ENCODE data around the gene ZC3H7B.

Gene ZC3H7B

DNA sequence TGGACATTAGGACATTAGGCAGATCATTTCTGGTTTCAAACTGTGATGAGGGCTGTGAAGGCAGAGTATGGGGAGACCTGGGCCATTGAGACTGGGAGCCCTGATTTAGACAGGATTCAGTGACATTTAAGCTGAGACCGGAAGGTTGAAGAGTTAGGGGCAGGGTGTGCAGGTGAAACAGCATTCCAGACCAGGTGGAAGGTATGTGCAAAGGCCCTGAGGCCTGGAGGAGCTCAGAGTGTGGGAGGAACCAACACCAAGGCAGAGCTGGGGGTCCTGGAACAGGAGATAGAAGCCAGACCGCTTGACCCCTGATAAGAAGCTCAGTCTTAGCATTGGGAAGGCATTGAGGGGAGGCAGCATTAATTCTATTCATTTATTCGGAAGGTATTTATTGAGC is 32.5 kb downstream of the ZC3H7B start:
- DNase-seq: no peak

DNA sequence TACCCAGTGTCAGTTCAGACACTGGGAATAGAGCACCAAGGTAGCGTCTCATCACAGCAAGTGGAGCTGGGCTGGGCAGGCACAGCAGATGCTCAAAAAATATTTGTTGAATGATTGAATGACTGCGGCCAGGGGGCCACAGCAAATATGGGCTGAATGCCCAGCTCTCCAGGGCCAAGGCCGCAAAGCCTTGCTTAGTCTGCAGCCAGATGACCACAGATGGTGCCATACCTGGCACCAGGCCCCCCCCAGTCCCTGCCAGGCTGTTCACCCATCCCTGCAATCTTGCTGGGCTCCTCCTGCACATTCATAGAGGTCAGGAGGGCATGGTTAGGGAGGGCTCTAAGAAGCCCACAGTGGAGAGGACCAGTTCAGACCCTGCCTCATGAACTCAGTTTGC is 32.9 kb downstream of the ZC3H7B start:
- no peak for DNase-seq

DNA sequence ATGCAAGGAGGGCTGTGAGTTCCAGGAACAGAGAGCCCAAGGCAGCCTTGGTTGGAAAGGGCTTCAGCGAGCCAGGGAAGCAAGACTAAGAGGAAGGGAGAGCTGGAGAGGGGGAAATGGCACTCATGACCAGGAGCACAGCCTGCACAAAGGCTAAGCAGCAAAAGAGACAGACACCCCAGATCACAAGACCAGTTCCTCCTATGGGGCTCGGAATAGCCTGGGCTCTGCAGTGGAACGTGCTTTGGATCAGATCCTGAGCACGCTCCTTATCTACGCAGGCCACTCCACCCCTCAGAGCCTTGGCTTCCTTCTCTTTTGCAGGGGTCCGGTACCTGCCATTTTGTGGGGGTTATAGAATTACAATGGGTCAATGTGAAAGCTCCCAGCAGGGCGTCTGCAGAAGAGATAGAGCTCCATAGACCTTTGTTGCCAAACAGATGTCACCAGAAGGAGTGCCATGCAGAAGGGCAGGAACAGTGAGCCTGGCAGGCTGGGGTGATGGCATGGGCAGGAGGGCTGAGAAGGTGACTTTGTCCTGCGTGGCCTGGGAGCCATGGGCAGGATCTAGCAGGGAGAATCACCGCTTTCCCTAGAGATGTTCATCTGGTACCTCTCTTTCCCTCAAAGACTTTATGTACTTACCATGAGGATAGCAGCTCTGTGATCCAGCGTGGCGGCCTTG is 33.8 kb downstream of the ZC3H7B start:
- no peak for DNase-seq

- no peak for DNase-seq
Observed at GRCh38 chr22:41338614-41339212, 37.4 kb downstream of the ZC3H7B start.

- DNase-seq: no peak
Observed at GRCh38 chr22:41339823-41340222, 38.5 kb downstream of the ZC3H7B start.

DNA sequence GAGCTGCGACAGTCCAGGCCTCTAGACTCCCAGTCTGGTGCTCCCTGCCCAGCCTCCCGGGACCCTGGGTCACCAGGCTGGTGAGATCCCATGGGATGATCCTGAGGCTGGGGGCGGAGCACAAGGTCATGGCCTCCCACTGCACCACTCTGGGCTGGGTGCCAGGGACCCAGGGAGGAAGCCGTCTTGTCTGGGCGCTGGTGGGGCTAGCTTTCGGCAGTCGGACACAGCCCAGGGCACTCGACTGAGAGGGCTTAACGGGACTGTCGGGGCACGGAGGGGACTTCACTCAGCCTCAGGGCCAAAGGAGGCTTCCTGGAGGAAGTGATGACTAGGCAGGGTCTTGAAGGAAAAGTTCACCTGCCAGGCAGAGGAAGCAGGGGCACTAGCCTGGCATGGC is 39.0 kb downstream of the ZC3H7B start:
- DNase-seq: no peak

GRCh38 chr22:41341012-41341411 is 39.7 kb downstream of the ZC3H7B start:
- no peak for DNase-seq

DNA sequence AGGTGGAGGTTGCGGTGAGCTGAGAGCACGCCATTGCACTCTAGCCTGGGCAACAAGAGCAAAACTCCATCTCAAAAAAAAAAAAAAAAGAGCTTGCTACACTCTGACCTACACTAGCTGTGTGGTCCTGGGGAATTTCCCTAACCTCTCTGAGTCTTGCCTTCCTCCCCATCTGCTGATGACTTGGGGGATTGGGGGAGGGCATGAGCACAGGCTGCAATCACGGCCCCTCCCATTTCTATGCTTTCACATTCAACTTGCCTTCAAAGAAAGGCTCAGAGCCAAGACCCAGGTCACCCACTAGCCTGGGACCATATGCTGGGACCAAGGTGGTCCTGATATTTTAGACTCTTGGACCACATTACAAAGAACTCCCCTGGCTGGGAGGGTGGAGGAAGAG is 40.7 kb downstream of the ZC3H7B start:
- no peak for DNase-seq

GRCh38 chr22:41343300-41343699 is 42.0 kb downstream of the ZC3H7B start:
- no peak for DNase-seq

GRCh38 chr22:41343717-41344116 is 42.4 kb downstream of the ZC3H7B start:
- no peak for DNase-seq

DNA sequence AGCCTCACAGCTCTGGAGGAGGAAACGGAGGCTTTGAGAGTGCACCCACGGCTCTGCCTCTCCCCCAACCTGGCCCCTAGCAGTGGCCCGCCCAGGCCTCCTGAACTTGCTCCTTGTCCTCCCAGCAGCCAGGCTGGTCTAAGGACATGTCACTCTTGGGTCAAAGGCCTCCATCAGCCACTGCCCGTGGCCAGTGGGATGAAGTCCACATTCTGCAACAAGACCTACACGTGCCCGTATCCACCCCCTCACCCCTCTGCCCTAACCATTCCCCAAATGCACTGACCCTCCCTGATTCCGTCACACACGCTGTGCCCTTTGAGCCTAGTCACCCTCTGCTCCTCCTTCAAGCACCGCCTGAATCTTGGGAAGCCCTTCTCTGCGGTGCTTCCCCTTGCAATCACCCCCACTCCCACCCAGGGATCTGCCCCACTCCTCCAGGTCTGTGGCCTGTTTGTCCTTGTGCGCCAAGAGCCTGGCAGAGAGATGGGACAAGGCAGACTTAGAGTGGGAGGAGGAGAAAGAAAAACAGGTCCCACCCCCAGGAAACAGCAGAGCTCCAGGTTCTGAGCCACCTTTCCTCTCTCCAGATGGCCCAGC is 43.0 kb downstream of the ZC3H7B start:
- no peak for DNase-seq

DNA sequence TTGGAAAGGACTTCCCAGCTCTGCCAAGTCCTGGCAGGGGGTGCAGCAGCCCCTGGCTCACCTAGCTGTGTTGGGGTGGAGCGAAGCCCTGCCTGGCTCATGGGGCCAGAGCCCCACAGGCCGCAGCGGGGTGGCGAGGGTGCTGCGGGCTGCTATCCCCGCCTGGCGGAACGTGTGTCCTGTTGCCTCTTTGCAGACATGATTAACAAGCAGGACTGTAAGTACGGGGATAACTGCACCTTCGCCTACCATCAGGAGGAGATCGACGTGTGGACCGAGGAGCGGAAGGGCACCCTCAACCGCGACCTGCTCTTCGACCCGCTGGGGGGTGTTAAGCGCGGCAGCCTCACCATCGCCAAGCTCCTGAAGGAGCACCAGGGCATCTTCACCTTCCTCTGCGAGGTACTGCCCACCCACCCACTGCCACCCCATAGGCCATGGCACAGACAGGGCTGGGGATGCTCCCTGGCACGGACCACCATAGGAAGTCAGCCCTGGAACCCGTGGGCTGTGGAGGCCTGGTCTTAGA is 44.5 kb downstream of the ZC3H7B start:
- DNase-seq: no peak

DNA sequence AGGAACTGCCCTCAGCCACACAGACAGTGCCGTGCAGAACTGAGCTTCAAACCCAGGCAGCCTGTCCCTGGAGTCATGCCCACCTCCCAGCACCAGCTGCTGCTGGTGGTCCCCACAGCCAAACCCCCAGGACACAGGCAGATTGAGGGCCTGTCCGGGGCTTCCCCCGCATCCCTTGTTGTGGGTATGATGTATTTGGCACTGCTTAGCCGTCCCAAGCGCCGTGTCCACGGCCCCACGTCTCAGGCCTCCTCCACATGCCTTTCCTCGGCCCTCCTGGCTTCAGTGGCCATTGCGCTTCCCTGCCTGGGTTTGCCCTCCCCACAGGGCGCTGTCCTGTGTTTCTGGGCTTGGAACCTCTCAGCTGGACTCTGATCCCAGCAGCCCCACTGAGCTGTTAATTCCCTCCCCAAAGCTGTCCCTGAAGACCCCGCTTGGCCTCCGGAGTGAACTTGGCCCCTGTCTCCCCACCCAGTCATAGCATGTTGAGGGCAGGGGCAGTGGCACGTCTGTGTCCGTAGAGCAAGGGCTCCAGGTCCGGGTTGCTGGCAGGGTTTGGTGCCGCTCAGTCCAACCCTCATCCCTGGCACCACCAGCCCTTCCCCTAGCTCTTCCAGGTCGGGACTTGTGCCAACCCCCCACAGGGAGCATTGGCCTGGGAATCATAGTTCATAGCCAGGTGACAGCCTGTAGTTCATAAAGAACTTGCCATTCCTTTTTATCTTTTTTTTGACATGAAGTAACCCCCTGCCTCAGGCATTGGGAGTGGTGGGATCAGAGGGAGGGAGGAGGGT is 45.9 kb downstream of the ZC3H7B start:
- no peak for DNase-seq

GRCh38 chr22:41348964-41349484 is 47.7 kb downstream of the ZC3H7B start:
- DNase-seq: no peak

DNA sequence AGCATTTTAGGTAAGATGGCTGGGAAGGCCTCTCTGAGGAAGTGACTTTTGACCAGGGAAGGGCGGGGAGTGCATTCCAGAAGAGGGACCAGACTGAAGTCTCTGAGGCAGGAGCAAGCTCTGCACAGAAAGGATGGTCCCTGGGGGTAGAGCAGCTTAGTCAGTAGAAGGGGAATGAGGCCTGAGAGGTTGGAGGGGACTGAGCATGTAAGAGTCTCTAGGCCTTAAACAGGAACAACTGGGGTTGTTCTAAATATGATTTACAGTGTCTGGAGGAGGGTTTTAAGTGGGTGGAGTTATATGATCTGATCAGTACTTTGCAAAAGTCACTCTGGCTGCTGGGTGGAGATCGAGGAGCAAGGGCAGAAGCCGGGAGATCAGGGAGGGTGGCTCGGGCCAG is 48.8 kb downstream of the ZC3H7B start:
- DNase-seq: no peak

- no peak for DNase-seq
Observed at GRCh38 chr22:41351011-41351410, 49.7 kb downstream of the ZC3H7B start.

GRCh38 chr22:41352058-41352457 is 50.7 kb downstream of the ZC3H7B start:
- DNase-seq: no peak

DNA sequence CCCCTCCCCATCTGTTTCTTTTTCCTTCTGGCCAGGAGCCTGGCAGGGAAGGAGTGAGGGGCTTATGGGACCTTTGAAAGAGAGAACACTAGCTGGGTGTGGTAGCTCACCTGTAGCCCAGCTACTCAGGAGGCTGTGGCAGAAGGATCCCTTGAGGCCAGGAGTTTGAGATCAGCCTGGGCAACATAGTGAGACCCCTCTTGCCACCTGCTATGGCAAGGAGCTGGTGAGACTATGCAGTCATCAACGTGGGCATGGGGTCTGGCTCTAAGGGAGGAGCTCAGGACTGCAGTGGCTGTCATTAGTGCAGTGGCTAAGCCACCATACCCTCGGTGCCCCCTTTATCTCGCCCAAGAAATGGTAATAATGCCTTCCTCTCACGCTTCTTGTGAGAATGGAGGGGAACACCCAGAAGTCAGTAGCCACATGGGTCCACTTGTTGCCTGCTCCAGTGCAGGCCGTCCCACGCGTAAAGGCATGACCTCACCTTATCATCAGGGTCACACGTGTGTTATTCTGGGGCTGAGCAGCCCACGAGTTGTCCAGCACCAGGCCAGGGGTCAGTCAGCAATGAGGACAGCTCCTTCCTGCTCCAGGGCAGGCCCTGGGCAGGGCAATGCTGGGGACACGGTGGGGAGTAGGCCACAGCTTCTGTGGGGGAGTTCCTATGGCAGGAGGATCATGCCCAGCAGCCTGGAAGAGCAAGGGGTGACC is 52.7 kb downstream of the ZC3H7B start:
- no peak for DNase-seq

- no peak for DNase-seq
Observed at GRCh38 chr22:41354979-41355378, 53.7 kb downstream of the ZC3H7B start.

DNA sequence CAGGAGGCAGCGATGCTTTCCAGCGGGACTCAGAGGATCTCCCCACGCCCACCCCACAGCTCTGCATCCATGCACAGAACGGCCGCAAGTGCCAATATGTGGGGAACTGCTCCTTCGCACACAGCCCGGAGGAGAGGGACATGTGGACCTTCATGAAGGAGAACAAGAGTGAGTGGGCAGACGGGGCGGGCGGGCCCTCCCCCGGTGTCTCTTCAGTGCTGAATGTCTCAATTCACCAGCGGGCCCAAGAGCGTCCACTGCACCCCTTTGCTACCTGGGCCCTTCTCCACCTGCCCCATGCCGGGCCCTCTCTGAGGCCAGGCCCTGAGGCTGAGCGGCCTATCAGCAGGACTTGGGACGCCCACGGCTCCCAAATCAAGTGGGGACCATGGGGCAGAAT is 54.6 kb downstream of the ZC3H7B start:
- no peak for DNase-seq

DNA sequence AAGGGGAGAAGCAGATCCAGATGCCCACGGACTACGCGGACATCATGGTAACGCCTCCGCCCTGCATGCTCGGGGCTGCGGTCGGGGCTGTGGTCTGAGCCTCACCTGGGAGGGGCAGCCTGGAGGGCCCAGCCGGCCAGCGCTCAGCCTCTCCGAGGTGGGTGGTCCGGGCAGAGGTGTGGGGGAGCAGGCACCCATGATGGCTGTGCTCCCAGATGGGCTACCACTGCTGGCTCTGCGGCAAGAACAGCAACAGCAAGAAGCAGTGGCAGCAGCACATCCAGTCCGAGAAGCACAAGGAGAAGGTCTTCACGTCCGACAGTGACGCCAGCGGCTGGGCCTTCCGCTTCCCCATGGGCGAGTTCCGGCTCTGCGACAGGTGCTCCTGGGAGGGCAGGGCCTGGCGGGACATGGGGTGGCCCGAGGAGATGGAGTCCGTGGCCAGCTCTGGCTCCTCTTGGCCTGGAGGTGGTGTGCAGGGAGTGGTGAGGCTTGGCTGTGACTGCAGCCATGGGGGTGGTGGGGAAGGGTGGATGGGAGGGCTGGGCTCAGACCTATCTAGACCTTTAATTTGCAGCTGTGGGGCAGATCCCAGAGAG is 55.2 kb downstream of the ZC3H7B start:
- no peak for DNase-seq

- DNase-seq: no peak
Observed at GRCh38 chr22:41357191-41357590, 55.9 kb downstream of the ZC3H7B start.

Data from NCI-H345 (cell line).